Measurements from ENCODE around the gene GAS6. TPM values are rescaled to one million over a fixed set of nuclear protein-coding genes. Genes with fewer than 3 reads are reported as not detected.
"Not testable (repeated sequence)": the region's sequence is repeated elsewhere in the genome, so short reads cannot be mapped to it uniquely, and the experiment has no call there.

GAS6 gene
- total RNA-seq, 1 experiment from 2014 or later = 16.2 TPM

DNA sequence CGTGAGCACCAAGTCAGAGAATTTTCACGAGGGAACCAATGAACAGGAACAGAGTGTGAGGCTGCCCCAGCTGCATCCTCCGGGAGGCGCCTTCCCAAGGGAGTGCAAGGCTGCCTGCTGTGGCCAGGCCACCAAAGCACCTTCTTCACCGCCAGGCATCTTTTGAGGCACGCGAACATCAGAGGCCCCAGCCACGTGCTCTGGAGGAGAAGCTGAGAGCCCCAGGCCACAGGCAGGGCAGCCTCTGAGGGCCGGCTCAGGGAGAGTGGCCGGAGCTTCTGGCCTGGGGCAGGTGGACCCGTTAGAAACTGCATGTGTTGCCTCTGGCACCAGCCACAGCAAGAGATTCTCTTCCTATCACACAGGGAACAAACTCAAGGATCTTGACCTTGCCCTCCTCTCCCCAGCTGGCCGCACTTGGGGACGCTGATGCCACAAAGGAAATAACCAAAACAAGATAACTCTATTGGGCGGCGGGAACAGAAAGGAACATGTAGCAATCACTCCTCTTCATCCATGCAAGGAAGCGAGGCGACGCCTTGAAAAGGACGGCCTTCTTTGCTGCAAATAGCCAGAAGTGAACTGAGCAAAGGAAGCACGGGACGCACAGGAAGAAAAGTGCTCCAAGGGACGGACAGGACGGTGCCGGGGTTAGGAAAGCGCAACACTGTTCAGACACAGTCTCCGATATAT is 19.9 kb downstream of the GAS6 start:
- no peak for DNase-seq (ENCODE audit: low spot score)
- in situ Hi-C loops (cut with HindIII; ENCODE audit: low sequenced_read_pairs) = no loop called here

DNA sequence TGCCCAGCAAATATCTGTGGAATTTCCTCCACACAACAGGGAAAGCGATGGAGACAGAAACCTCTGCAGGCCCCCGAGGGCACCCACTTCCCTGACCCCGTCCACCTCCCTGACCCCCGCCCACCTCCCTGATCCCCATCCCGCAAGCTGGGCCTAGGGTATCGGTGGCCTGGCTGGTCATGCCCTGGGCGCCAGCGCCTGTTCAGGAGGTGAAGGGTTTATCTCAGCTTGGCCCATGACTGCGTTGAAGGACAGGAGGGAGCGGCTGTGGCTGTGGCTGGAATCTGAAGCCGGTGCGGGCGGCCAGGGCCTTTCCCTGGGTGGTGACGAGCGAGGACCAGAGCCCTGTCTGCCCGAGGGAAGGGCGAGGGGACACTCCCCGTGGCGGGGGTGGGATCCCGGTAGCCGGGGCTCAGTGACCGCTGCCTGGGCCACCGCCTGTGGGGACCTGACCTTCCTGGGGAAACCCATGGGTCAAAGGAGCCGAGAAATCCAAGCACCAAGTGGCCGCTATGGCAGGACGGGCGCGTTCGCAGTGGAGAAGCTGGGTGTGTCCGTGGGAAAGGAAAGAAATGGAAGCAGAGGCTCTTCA is 20.7 kb downstream of the GAS6 start:
- in situ Hi-C loops (cut with HindIII; ENCODE audit: low sequenced_read_pairs) = no loop called here
- DNase-seq (ENCODE audit: low spot score) = no peak

DNA sequence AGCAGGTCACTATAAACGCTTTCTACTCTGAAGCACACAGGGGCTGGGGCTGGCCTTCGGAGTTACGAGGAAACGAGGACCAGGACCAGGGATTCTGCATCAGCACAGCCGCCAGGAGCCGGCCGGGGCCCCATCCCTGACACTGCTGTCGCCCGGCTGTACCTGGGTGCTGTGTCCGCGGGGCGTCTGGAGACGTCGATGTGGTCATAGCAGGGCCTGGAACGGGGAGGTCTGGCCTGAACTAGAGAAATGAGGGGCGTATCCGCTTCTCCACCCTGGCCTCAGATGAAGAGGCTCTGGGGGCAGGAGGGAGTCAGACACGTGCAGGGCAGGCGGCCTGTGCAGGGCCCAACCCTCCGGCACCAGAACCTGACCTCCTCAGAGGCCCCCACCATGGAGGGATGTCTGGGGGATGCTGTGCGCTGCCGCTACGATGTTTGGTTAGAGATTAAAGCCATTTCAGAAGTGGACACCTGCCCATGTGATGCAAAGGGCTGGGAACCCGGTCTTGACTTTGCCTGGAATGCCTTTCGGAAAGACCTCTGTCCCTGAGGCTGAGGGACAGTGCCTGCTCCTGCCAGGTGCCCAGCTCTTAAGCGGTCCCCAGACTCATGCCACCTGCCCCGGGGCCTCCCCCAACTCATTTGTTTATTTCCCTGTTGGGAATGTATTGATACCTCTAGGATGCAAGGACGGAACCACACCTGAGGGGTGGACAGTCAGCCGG is 21.4 kb downstream of the GAS6 start:
- in situ Hi-C loops (cut with HindIII; ENCODE audit: low sequenced_read_pairs) = no loop called here
- no peak for DNase-seq (ENCODE audit: low spot score)

DNA sequence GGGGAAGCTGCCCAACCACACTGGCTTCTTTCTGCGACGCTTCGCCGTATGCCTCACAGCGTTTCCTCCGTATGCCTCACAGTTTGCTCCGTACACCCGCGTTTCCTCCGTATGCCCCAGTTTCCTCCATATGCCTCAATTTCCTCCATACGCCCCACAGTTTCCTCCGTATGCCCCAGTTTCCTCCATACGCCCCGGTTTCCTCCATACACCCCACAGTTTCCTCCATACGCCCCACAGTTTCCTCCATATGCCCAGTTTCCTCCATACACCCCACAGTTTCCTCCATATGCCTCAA is 22.6 kb downstream of the GAS6 start:
- in situ Hi-C loops (cut with HindIII; ENCODE audit: low sequenced_read_pairs) = no loop called here
- DNase-seq (ENCODE audit: low spot score) = no peak

DNA sequence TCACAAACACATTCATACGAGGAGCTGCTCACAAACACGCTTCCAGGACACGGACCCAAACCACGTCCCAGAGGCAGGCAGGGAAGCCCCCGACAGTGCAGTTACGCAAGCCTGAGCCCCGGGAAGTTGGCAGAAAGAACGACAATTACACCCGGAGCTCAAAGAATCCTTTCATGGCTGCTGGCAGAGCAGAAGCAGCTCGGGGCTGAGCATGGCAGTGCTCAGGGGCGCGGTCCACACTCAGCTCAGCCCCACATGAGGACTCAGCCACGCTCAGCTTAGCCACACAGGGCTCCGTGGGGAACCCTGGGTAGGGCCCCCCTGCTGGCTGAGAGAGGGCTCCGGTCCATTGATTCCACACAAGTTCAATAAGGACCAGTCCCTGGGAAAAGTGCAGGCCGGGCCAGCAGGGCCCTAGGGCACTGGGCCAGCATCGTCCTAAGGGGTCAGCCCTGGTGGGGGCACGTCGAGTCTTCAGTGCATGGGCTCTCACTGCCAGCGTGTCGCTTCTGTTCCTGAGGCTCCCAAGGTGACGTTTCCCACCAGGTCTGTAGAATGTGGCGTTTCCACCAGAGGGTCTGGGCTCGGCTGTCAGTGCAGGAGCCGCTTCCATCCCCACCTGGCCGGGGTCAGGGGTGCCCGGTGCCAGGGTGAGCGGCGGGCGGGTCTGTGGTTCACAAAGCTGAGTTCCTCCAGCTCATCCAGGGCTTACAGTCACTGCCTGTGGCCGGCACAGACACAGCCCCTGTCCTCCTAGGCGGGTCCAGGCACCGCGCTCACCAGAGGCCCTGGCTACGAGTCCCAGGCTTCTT is 23.1 kb downstream of the GAS6 start:
- no peak for DNase-seq (ENCODE audit: low spot score)
- in situ Hi-C loops (cut with HindIII; ENCODE audit: low sequenced_read_pairs) = no loop called here

DNA sequence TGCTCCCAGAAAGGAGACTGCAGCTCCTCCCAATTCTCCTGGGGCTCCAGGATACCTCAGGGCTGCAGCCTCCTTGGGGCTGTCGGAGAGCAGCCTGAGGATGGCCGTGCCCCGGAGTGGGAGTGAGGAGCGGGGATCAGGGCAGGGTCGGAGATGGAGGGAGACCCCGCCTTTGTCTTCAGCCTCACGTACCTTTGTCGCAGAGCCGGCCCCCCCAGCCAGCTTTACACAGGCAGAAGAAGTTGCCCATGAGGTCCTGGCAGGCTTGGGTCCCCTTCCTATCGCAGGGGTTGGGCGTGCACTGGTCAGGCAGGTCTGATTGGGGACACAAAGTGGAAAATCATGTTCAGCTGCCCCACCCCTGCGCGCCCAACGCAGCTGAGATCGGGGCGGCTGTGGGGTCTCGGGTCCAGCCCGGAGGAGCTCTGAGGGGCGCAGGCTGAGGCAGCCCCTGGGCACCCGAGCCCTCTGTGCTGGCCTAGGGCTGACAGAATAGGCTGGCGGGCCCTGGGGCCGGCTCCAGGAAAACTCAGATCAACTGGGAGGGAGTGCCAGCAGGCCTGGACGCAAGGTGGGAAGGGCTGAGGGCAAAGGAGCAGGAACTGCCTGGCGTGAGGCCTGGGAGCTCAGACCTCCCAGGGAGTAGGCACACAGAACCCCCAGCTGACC is 24.2 kb downstream of the GAS6 start:
- in situ Hi-C loops (cut with HindIII; ENCODE audit: low sequenced_read_pairs) = no loop called here
- no peak for DNase-seq (ENCODE audit: low spot score)

DNA sequence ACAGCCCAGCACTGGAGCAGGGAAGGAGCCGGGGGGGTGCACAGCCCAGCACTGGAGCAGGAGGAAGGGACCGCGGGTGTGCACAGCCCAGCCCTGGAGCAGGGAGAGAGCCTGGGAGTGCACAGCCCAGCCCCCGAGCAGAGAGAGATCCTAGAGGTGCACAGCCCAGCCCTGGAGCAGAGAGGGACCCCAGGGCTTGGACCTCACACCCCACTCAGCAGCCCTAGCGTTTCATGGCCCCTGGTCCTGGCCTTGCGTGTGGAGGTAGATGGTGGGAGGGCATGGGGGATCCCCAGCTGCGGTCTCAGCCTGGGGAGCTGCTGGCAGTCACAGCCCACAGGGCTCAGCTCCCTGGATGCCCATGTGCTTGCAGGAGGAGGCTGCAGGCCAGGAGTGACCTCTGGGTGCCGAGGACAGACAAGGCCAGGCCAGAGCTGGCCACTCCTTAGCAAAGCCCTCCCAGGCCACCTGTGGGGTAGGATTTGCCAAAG is 25.1 kb downstream of the GAS6 start:
- no peak for DNase-seq (ENCODE audit: low spot score)
- in situ Hi-C loops (cut with HindIII; ENCODE audit: low sequenced_read_pairs) = no loop called here

DNA sequence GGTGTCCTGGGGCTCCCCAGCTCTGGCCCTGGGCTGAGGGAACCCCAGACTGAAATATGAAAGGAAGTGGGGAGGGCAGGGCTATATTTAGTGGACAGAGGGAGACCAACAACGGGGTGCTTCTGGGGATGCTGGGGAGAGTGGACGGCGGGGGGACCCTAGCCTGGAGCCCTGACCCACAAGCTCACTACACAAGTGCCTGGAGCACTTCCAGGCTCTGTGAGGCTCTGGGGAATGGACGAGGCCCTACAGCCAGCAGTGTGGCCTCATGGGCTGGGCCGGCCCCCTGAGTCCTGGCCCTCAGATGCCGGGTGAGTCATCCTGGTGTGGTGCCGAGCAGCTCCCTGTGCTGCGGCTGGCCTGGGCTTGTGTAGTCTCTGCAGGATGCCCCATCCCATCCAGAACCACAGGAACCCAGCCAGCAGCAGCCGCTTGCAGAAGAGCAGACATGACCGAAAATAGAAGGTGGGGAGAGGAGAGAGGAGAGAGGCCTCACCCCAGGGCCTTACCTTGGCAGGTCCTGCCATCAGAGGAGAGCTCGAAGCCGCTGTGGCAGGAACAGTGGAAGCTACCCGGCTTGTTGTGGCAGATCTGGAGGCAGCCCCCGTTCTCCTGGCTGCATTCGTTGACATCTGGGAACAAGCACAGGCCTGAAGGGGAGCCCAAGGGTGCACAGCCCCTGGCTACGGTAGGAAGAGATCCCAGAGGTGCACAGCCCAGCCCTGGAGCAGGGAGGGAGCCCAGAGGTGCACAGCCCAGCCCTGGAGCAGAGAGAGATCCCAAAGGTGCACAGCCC is 26.1 kb downstream of the GAS6 start:
- in situ Hi-C loops (cut with HindIII; ENCODE audit: low sequenced_read_pairs) = no loop called here
- peak; percentile 77 for DNase-seq (ENCODE audit: low spot score)

DNA sequence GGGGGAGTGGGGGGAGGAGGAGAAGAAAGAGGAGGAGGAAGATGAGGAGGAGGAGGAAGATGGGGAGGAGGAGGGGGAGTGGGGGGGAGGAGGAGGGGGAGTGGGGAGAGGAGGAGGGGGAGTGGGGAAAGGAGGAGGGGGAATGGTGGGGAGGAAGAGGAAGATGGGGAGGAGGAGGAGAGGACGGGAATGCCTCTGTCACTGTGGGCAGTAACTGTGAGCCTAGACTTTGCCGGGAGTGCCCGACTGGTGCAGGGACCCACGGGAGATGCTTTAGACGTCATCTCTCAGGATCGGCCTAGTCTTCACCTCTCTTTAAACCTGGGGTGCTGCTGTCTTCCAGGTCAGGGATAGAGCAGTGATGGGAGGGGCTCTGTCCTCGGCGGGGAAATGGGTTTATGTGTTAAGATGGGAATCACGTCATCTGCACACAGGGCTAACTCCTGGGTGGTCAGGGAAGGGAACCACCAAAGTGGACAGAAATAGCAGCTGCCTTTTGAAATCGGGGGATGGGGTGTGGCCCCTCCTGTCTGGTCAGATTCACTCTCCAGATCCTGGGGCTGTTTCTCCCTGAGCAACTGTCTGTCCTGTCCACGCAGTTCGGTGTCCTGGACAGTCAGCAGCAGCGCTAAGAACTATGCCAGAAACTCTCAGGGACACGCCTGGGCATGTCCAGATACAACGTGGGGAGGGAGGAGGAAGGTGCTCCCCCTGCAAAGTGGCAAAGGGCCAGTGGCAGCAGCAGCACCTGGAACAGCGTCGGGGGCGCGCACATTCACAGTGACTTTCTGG is 26.9 kb downstream of the GAS6 start:
- in situ Hi-C loops (cut with HindIII; ENCODE audit: low sequenced_read_pairs) = no loop called here

DNA sequence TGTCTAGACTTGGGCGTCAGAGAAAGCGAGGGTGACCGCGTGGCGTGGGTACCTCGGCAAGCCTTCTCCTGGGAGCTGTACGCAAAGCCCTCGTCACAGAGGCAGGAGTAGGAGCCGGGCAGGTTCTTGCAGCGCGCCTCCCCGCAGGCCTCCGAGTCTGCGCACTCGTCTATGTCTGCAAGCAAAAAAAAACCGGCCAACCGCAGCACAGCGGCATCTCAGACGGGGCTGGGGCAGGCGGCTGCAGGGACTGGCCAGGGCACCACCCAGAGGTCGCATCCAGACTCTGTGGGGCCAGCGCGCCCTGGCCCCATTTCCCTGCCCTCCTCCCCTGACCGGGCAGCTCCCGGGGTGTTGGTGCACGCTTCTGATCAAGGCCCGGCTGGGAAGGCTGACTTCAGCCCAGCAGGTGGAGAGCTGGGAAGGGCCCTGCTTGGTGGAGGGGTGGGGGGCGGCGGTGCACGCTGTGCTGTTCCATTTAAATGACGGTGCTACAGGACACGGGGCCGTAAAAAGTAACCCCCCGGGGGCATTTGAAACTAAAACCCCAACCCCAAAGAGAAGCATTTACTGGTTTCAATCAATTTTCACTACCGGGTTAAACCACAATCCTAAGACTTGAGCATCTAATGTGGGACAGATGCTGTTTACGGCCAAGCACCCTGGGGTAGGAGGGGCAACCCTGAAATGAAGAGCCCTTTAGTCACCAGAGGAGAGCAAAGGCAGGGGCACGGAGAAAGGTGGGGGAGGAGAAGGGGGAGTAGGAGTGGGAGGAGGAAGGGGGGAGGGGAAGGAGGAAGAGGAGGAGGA is 28.2 kb downstream of the GAS6 start:
- in situ Hi-C loops (cut with HindIII; ENCODE audit: low sequenced_read_pairs) = no loop called here
- DNase-seq (ENCODE audit: low spot score) = no peak

More for the DNA sequence above, 26.9 kb downstream of the GAS6 start:
- DNase-seq (ENCODE audit: low spot score) = peak; percentile 29

DNA sequence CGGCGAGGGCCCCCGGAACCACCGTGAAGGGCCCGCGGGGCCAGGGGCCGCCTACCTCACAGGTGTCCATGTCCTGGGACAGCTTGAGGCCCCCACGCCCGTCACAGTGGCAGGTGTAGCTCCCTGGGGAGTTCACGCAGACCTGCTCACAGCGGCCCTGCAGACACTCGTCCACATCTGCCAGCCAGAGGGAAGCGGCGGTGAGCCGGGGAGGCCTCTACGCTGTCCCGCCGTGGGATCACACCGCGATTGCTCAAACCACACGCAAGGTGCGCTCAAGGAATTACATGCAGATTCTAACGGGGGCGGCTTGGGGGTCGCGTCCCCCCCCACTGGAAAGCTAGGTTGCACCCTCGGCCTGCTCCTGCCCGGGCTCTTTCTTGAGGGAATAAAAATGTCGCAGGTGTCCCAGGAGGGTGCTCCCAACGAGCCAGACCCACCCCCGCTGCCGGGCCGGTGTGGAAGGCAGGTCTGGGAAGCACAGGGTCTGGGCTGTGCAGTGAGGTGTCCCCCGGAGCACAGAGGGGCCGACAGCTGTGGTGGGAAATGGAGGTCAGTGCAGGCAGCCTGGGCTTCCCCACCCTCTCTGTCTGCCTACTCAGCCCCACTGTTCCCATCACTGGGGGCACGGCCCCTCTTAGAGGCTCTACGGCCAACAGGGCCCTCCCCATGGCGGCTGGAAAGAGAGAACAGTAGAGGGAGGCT is 29.2 kb downstream of the GAS6 start:
- no peak for DNase-seq (ENCODE audit: low spot score)
- in situ Hi-C loops (cut with HindIII; ENCODE audit: low sequenced_read_pairs) = no loop called here

DNA sequence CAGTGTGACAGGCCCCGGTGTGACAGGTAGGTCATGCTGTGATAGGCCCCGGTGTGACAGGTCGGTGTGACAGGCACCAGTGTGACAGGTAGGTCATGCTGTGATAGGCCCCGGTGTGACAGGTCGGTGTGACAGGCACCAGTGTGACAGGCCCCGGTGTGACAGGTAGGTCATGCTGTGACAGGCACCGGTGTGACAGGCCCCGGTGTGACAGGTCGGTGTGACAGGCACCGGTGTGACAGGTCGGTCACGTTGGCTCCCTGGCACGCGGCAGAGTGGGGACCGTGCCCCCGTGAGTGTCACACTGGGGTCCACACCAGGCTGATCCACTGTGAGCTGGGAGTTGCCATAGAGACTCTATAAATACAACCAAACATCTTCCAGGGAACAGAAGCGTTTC is 29.9 kb downstream of the GAS6 start:
- not testable (repeated sequence) for DNase-seq (ENCODE audit: low spot score)

DNA sequence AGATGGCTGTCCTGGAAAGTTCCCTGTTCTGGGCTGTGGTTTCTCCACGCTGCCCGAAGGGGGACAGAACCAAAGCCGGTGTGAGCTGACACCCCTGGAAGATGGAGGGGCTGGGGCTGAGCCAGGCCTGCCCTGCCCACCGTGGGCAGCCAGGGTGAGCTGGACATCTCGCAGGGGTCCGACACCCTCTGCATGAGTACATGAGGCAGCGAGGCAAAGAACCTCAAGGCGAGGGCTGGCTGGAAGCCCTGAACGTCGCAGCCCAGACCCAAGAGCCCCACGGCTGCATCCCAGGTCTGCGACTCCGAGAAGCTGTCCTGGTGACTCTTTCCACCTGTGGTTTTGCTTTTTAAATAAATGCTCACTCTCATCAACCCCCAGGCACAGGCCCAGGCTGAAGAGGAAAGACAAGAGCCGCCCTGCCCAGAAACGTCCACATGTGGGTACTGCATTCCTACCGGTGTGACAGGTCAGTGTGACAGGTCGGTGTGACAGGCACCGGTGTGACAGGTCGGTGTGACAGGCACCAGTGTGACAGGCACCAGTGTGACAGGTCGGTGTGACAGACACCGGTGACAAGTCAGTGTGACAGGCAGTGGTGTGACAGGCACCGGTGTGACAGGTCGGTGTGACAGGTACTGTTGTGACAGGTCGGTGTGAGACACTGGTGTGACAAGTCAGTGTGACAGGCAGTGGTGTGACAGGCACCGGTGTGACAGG is 30.6 kb downstream of the GAS6 start:
- no peak for DNase-seq (ENCODE audit: low spot score)
- in situ Hi-C loops (cut with HindIII; ENCODE audit: low sequenced_read_pairs) = no loop called here

More for the DNA sequence above, 29.9 kb downstream of the GAS6 start:
- in situ Hi-C loops (cut with HindIII; ENCODE audit: low sequenced_read_pairs) = not testable (repeated sequence)

DNA sequence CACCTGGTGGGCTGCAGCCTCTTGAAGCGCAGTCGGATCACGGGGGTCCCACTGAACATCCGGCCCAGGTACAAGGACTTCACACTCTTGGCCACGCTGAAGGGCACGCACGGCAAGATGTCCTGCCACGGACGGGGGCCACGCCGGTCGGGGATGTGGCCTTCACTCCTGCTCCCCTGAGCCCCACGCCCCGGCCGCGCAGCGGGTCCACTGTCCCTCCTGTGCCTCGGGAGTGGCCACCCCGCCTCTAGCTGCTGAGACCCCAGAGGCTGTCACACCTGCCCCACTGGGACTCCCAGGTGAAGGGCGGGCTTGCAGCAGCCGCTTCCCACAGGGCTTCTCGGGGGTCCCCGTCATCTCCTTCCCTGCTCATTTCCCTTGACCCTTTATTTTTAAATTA is 31.2 kb downstream of the GAS6 start:
- no peak for DNase-seq (ENCODE audit: low spot score)
- in situ Hi-C loops (cut with HindIII; ENCODE audit: low sequenced_read_pairs) = no loop called here

DNA sequence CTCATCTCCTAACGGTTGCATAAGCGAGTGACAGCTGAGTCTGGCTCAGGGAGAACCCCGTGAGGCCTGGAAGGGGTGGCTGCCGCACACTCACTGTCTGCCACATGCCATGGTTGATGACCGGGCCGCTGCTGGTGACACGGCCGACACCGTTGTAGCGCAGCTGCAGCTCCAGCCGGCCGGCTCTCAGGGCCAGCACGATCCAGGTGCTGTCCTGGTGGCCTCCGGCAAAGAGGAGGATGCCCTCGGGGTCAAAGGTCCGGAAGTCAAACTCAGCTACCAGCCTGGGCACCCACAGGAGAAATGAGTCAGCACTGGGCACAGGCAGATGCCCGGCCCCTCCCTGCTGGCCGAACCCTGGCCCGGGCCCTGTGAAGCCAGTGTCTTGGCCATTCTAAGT is 31.7 kb downstream of the GAS6 start:
- no peak for DNase-seq (ENCODE audit: low spot score)

DNA sequence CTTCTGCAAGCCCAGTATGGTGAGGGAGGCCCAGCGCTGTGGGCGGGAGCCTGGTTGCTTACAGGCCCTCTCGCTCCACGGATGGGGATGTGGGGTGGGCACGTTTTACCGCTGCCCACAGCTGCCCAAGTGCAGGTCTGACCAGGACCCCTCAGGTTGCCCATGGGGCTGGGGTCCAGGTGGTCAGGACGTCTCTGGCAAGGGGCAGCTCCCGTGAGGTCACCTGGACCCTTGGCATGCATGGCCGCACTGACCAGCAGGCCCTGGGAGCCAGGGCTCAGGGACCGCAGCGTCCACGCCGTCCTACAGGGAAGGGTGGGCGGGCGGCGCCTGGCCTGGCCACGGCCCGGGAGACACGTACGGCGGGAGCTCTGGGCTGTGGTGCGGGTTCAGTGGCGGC is 32.8 kb downstream of the GAS6 start:
- in situ Hi-C loops (cut with HindIII; ENCODE audit: low sequenced_read_pairs) = no loop called here

More for the DNA sequence above, 31.7 kb downstream of the GAS6 start:
- in situ Hi-C loops (cut with HindIII; ENCODE audit: low sequenced_read_pairs) = no loop called here

More for the DNA sequence above, 32.8 kb downstream of the GAS6 start:
- no peak for DNase-seq (ENCODE audit: low spot score)
